ENCODE results near the gene ZNF317.
"Not testable (repeated sequence)": the region's sequence is repeated elsewhere in the genome, so short reads cannot be mapped to it uniquely, and the experiment has no call there.

Gene ZNF317

DNA sequence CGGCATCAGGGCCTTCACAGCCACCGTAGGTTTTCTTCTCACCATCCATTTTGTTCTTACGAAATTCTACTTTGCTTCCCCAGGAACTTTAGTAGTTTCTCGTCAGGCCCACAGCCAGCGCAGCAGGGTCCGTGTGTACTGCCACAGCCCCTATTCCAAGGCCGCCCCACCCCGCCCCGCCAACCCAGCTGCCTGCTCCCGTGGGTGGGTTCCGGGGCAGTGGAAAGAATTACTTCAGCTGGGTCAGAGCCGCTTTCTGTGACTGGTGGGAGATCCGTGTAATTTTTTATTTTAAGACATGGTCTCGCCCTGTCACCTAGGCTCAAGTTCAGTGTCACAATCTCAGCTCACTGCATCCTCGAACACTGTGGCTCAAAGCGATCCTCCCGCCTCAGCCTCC is 42.8 kb downstream of the ZNF317 start:
- H3K9me3 ChIP-seq (ENCODE audit: control insufficient read depth, low read length), result no peaks in the 10 kb centered on the region
- no peaks in the 10 kb centered on the region for H3K36me3 ChIP-seq (ENCODE audit: control insufficient read depth, insufficient read depth, low read length)
- no peaks in the 10 kb centered on the region for H3K27me3 ChIP-seq (ENCODE audit: control insufficient read depth, insufficient read depth, low read length)
- H3K9ac ChIP-seq (ENCODE audit: low read length), result no peak overlapping the region
- no peaks in the 10 kb centered on the region for H3K4me1 ChIP-seq (ENCODE audit: control insufficient read depth, insufficient read depth, low read length)
- H3K4me3 ChIP-seq (ENCODE audit: low read length), result no peak overlapping the region

DNA sequence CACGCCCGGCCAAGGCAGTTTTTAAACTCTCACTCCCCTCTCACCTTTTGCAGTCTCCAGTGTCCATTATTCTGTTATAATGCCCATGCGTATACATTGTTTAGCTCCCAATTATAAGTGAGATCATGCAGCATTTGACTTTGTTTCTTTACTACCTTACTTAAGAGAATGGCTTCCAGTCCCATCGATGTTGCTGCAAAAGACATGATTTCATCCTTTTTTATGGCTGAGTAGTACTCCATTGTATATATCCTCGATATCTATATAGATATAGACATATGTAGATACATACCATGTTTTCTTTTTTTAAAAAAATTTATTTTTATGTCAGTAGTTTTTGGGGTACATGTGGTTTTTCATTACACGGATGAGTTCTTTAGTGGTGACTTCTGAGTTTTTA is 47.0 kb downstream of the ZNF317 start:
- H3K27me3 ChIP-seq (ENCODE audit: control insufficient read depth, insufficient read depth, low read length), result no peaks in the 10 kb centered on the region
- H3K36me3 ChIP-seq (ENCODE audit: control insufficient read depth, insufficient read depth, low read length), result no peaks in the 10 kb centered on the region
- no peaks in the 10 kb centered on the region for H3K9me3 ChIP-seq (ENCODE audit: control insufficient read depth, low read length)
- no peak overlapping the region for H3K9ac ChIP-seq (ENCODE audit: low read length)
- no peaks in the 10 kb centered on the region for H3K4me1 ChIP-seq (ENCODE audit: control insufficient read depth, insufficient read depth, low read length)
- no peak overlapping the region for H3K4me3 ChIP-seq (ENCODE audit: low read length)

DNA sequence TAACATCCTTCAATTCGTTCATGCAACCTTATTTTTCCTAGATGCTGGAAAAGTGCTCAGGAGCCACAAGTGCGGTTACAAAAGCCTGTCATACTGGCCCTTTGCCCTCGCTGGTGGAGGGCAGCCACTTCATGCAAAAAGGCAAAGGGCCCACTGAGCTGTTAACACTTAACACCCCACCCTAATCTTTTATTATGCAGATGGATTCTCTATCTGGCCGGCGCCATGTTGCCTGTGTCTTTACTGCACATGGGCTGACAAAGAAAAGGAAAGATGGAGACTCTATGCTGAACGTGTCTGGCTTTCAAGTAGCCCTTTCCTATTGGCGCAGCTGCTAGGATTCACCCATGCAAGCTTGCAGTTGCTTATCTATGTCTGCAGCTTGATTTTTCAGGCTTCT is 49.3 kb downstream of the ZNF317 start:
- no peak overlapping the region for H3K4me3 ChIP-seq (ENCODE audit: low read length)
- H3K27me3 ChIP-seq (ENCODE audit: control insufficient read depth, insufficient read depth, low read length), result no peaks in the 10 kb centered on the region
- H3K4me1 ChIP-seq (ENCODE audit: control insufficient read depth, insufficient read depth, low read length), result no peaks in the 10 kb centered on the region
- no peak overlapping the region for H3K9ac ChIP-seq (ENCODE audit: low read length)
- no peaks in the 10 kb centered on the region for H3K36me3 ChIP-seq (ENCODE audit: control insufficient read depth, insufficient read depth, low read length)
- no peaks in the 10 kb centered on the region for H3K9me3 ChIP-seq (ENCODE audit: control insufficient read depth, low read length)

DNA sequence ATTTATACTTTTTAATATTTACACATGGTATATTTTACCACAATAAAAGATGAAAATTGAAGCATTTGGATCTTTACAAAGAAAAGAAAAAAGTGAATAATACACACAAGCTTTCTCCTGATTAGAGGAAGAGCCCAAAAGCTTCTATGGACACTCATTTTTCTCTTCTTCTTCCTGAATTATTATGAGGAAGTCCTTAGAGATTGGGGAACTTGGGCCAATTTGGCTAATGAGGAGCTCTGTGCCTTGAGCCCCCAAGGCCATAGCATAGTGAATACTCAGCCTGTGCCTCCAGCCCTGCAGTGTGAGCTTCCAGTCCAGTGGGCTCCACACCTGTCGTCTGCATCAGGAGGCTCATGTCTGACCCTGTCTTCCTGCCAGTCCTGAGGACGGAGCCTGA is 57.8 kb downstream of the ZNF317 start:
- not testable (repeated sequence) for H3K4me1 ChIP-seq (ENCODE audit: control insufficient read depth, insufficient read depth, low read length); H3K4me3 ChIP-seq (ENCODE audit: low read length); H3K27me3 ChIP-seq (ENCODE audit: control insufficient read depth, insufficient read depth, low read length); H3K9ac ChIP-seq (ENCODE audit: low read length); H3K36me3 ChIP-seq (ENCODE audit: control insufficient read depth, insufficient read depth, low read length); H3K9me3 ChIP-seq (ENCODE audit: control insufficient read depth, low read length)

DNA sequence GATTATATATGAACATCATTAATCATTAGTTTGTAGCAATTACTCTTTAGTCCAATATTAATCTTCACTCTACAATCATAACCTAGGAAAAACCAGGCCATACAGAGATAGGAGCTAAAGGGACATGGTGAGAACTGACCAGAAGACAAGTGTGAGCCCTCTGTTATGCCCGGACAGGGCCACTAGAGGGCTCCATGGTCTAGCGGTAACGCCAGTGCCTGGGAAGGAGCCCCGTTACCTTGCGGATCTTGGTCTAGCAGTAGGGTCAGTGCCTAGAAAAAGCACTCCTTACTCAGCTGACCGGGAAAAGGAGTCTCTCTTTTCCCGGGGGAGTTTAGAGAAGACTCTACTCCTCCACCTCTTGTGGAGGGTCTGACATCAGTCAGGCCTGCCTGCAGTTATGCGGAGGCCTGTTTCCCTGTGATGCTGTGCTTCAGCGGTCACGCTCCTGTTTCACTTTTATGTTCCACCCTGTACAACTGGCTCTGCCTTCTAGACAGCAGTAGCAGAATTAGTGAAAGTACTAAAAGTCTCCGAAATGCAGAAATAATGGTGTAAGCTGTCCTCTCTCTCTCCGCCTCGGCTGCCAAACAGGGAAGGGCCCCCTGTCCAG is 65.4 kb downstream of the ZNF317 start:
- Histone ChIP-seq H3K4me3 (ENCODE audit: low read length) (no peak overlapping the region), H3K4me1 (ENCODE audit: control insufficient read depth, insufficient read depth, low read length) (no peaks in the 10 kb centered on the region), H3K9ac (ENCODE audit: low read length) (no peak overlapping the region)

More for the DNA sequence above, 65.4 kb downstream of the ZNF317 start:
- Histone ChIP-seq H3K27me3 (ENCODE audit: control insufficient read depth, insufficient read depth, low read length) (peaks cover 2% of the 10 kb centered on the region), H3K36me3 (ENCODE audit: control insufficient read depth, insufficient read depth, low read length) (no peaks in the 10 kb centered on the region), H3K9me3 (ENCODE audit: control insufficient read depth, low read length) (no peaks in the 10 kb centered on the region)

Data from mucosa of stomach (tissue), 1 donor.